Measurements from ENCODE around the gene SULT1C2.

DNA sequence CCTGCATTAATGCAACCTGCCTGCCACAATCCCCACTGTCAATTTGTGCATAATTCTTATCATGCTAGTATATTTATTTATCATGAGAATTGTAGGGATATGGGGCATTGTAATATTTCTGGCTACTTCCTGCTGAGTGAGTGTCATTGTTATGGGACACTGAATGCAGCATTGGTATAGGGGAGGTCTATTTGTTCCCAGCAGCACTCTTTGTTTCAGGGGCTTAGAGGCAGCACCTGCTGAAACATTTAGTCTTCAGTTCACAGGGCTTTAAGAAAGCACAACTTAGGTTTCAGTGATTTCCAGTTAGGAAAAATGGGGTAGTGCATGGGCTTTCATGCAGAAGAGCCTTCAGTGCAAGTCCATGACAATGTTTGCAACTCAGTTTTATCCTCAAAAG is 25.3 kb upstream of the SULT1C2 start:
- TF ChIP-seq, protein P1, sequence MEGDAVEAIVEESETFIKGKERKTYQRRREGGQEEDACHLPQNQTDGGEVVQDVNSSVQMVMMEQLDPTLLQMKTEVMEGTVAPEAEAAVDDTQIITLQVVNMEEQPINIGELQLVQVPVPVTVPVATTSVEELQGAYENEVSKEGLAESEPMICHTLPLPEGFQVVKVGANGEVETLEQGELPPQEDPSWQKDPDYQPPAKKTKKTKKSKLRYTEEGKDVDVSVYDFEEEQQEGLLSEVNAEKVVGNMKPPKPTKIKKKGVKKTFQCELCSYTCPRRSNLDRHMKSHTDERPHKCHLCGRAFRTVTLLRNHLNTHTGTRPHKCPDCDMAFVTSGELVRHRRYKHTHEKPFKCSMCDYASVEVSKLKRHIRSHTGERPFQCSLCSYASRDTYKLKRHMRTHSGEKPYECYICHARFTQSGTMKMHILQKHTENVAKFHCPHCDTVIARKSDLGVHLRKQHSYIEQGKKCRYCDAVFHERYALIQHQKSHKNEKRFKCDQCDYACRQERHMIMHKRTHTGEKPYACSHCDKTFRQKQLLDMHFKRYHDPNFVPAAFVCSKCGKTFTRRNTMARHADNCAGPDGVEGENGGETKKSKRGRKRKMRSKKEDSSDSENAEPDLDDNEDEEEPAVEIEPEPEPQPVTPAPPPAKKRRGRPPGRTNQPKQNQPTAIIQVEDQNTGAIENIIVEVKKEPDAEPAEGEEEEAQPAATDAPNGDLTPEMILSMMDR (IDR thresholded peaks at IDR 0.05), result no peak
- TF ChIP-seq EZH2 (IDR thresholded peaks at IDR 0.05; ENCODE audit: borderline replicate concordance, insufficient read depth, low read depth, low read length, poor library complexity, severe bottlenecking), result no peak
